ENCODE measurements around the gene PLCH1.

The PLCH1 gene

DNA sequence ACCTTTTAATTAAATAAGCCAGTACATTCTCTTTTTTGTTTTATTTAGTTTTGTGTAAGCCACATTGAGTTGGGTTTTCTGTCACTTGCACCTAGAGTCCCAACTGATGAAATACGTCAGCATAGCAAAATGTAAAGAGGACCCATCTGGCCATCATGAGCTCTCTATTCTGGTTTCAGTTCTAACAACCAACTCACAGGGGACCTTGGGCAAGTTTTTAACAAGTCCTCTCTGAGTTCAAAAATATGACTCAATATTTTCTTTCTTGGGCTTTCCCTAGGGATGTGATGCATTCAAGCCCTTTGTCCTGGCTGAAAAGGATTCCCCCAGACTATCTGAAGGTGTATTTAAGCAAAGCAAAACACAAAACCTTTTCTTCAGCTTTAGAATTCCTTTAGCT lies 32.9 kb downstream of the PLCH1 start:
- H3K9me3 ChIP-seq (ENCODE audit: control insufficient read depth, insufficient read depth, low read length): no peaks in the 10 kb centered on the region
- H3K4me2 ChIP-seq (ENCODE audit: low read length): no peak overlapping the region
- H3K4me1 ChIP-seq (ENCODE audit: control insufficient read depth, low read length): no peaks in the 10 kb centered on the region

DNA sequence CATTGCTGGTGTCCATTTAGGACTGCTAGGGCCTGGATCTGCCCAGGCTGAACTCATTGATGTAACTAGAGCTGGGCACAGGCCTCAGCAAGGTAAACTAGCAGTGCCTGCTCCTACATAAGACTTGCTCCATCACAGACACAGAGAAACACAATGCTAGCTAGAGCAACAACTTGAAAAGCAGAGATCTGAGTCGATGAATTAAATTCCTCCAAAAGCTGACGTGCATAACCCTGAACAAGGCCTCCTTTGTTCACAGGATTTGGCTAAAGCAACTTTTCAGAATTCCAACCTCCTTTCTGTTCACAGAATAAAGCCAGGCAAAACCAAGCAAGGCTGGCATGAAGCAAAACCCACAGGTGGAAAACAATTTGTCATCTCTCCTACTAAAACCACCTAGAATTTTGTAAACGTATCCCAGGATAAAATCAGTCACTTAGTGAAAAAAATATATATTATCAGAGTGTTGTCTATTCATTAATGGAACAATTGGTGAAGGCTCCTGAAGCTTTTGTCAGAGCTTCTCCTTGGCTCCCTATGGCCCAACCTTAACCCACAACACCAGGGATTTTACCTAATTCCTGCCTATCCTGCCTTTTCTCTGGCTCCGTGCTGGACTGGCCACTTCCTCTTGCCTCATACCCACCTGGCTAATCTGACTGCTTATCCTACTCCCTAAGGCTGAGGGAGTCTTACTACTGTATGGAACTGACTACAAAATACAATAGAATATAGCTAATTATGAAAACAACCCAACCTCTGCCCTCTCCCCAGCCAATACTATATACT lies 39.9 kb downstream of the PLCH1 start:
- no peaks in the 10 kb centered on the region for H3K4me1 ChIP-seq (ENCODE audit: control insufficient read depth, low read length)
- 0 out of 2 replicates have a peak, but pooled peaks cover 5% of the 10 kb centered on the region for H3K27me3 ChIP-seq (ENCODE audit: control insufficient read depth, low read length)
- no peak for TF ChIP-seq CTCF (IDR thresholded peaks at IDR 0.05; ENCODE audit: low read depth, low read length, poor library complexity, severe bottlenecking)
- no peak for TF ChIP-seq EZH2phosphoT487 (IDR thresholded peaks at IDR 0.05; ENCODE audit: borderline replicate concordance, low read length)
- H3K4me3 ChIP-seq (ENCODE audit: low read length): no peak overlapping the region
- H3K4me2 ChIP-seq (ENCODE audit: low read length): no peak overlapping the region
- H3K9me3 ChIP-seq (ENCODE audit: control insufficient read depth, insufficient read depth, low read length): no peaks in the 10 kb centered on the region
- no peaks in the 10 kb centered on the region for H3K79me2 ChIP-seq (ENCODE audit: control insufficient read depth, low read length)
- no peaks in the 10 kb centered on the region for H3F3A ChIP-seq (ENCODE audit: control insufficient read depth, insufficient read depth)
- no peaks in the 10 kb centered on the region for H3K9me2 ChIP-seq (replicated peaks; ENCODE audit: control insufficient read depth, low read length)
- H4K20me1 ChIP-seq (ENCODE audit: control insufficient read depth, insufficient read depth, low read depth, low read length): no peaks in the 10 kb centered on the region
- H3K36me3 ChIP-seq (ENCODE audit: control insufficient read depth, low read length): no peaks in the 10 kb centered on the region
- H3K27ac ChIP-seq (ENCODE audit: low read depth, low read length): no peak overlapping the region

More for the DNA sequence above, 32.9 kb downstream of the PLCH1 start:
- H3K4me3 ChIP-seq (ENCODE audit: low read length): no peak overlapping the region
- H4K20me1 ChIP-seq (ENCODE audit: control insufficient read depth, insufficient read depth, low read depth, low read length): no peaks in the 10 kb centered on the region
- H3K27me3 ChIP-seq (ENCODE audit: control insufficient read depth, low read length): 0 out of 2 replicates have a peak, but pooled peaks cover 2% of the 10 kb centered on the region
- H3K79me2 ChIP-seq (ENCODE audit: control insufficient read depth, low read length): no peaks in the 10 kb centered on the region
- TF ChIP-seq EZH2phosphoT487 (IDR thresholded peaks at IDR 0.05; ENCODE audit: borderline replicate concordance, low read length): no peak
- no peak for TF ChIP-seq CTCF (IDR thresholded peaks at IDR 0.05; ENCODE audit: low read depth, low read length, poor library complexity, severe bottlenecking)
- H3K9me2 ChIP-seq (replicated peaks; ENCODE audit: control insufficient read depth, low read length): no peaks in the 10 kb centered on the region
- H3K36me3 ChIP-seq (ENCODE audit: control insufficient read depth, low read length): no peaks in the 10 kb centered on the region
- H3K27ac ChIP-seq (ENCODE audit: low read depth, low read length): no peak overlapping the region
- no peaks in the 10 kb centered on the region for H3F3A ChIP-seq (ENCODE audit: control insufficient read depth, insufficient read depth)

DNA sequence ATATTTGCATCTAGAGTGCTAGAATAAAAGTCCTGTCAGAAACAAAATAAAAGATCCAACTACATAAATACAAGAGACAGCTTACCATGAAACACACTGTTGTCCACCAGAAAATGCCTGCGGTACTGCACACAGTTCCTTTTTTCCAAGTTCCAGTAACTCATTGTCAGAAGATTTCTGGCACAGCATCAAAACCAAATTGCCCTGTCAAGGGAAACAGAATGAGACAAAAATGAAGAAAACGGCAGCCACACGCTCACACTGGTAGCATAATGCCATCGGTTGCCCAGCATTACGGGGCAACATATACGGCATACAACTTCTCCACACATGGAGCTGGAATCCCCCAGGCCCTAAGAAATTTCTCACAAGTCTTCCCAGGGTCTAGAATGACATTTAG lies 40.8 kb downstream of the PLCH1 start:
- Histone ChIP-seq H4K20me1 (ENCODE audit: control insufficient read depth, insufficient read depth, low read depth, low read length) (no peaks in the 10 kb centered on the region), H3K27ac (ENCODE audit: low read depth, low read length) (no peak overlapping the region), H3K4me3 (ENCODE audit: low read length) (no peak overlapping the region)

More for the DNA sequence above, 40.8 kb downstream of the PLCH1 start:
- TF ChIP-seq EZH2phosphoT487 (IDR thresholded peaks at IDR 0.05; ENCODE audit: borderline replicate concordance, low read length): no peak
- TF ChIP-seq CTCF (IDR thresholded peaks at IDR 0.05; ENCODE audit: low read depth, low read length, poor library complexity, severe bottlenecking): no peak
- no peaks in the 10 kb centered on the region for H3K4me1 ChIP-seq (ENCODE audit: control insufficient read depth, low read length)
- H3K9me3 ChIP-seq (ENCODE audit: control insufficient read depth, insufficient read depth, low read length): no peaks in the 10 kb centered on the region
- H3K27me3 ChIP-seq (ENCODE audit: control insufficient read depth, low read length): 0 out of 2 replicates have a peak, but pooled peaks cover 5% of the 10 kb centered on the region
- H3K79me2 ChIP-seq (ENCODE audit: control insufficient read depth, low read length): no peaks in the 10 kb centered on the region
- H3K9me2 ChIP-seq (replicated peaks; ENCODE audit: control insufficient read depth, low read length): no peaks in the 10 kb centered on the region
- no peaks in the 10 kb centered on the region for H3F3A ChIP-seq (ENCODE audit: control insufficient read depth, insufficient read depth)
- no peak overlapping the region for H3K4me2 ChIP-seq (ENCODE audit: low read length)
- no peaks in the 10 kb centered on the region for H3K36me3 ChIP-seq (ENCODE audit: control insufficient read depth, low read length)
